ENCODE results near the gene SLC35F4.

- TF ChIP-seq CTCF (conservative IDR thresholded peaks at IDR 0.05; ENCODE audit: low read length), result no peak
- no peak for TF ChIP-seq EZH2phosphoT487 (IDR thresholded peaks at IDR 0.05; ENCODE audit: borderline replicate concordance)
These were observed 56.1 kb downstream of the SLC35F4 start for GRCh38 chr14:57809808-57810207.
